ENCODE results near the gene RAB24. TPM values are rescaled to one million over a fixed set of nuclear protein-coding genes. Genes with fewer than 3 reads are reported as not detected.

The RAB24 gene
- polyA plus RNA-seq, 1 experiment: 35.4 TPM

DNA sequence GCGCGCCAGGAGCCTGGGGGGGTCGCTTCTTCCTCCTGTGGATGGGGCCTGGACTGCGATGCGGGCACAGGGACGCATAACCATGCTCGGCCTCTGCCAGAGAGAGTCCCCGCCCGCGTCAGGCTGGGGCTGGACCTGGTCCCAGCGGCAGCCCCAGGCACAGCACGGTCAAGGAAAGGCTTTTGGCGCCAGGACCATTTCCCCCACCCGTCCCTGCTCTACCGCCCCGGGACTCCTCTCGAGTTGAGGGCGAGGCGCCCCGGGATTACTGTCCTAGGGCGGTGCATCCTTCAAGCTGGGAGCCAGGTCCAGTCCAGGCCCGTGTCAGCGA, 7.8 kb upstream of the RAB24 start:
- no peak for DNase-seq (ENCODE audit: low read depth, low spot score)
- CTCF ChIA-PET: interaction anchor here (2.5 kb wide), 1 partner anchor 11 kb away, joined by 22 read pairs; no protein-coding TSS in a partner anchor
- no peaks in the 10 kb centered on the region for H3K27me3 ChIP-seq (ENCODE audit: control insufficient read depth, insufficient read depth, low read length)
- peak overlapping the region; percentile 68 for H3K4me3 ChIP-seq (ENCODE audit: low read depth, low read length)
- no peaks in the 10 kb centered on the region; the same call in 1 of the 2 replicates for H3K9me3 ChIP-seq (ENCODE audit: control insufficient read depth, insufficient read depth, low read length)
- TF ChIP-seq, protein P1, sequence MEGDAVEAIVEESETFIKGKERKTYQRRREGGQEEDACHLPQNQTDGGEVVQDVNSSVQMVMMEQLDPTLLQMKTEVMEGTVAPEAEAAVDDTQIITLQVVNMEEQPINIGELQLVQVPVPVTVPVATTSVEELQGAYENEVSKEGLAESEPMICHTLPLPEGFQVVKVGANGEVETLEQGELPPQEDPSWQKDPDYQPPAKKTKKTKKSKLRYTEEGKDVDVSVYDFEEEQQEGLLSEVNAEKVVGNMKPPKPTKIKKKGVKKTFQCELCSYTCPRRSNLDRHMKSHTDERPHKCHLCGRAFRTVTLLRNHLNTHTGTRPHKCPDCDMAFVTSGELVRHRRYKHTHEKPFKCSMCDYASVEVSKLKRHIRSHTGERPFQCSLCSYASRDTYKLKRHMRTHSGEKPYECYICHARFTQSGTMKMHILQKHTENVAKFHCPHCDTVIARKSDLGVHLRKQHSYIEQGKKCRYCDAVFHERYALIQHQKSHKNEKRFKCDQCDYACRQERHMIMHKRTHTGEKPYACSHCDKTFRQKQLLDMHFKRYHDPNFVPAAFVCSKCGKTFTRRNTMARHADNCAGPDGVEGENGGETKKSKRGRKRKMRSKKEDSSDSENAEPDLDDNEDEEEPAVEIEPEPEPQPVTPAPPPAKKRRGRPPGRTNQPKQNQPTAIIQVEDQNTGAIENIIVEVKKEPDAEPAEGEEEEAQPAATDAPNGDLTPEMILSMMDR (IDR thresholded peaks at IDR 0.05; ENCODE audit: low read depth, low read length): no peak
- no peak overlapping the region for H3K27ac ChIP-seq (ENCODE audit: low read depth, low read length)
- POLR2A ChIA-PET: no interaction called here

DNA sequence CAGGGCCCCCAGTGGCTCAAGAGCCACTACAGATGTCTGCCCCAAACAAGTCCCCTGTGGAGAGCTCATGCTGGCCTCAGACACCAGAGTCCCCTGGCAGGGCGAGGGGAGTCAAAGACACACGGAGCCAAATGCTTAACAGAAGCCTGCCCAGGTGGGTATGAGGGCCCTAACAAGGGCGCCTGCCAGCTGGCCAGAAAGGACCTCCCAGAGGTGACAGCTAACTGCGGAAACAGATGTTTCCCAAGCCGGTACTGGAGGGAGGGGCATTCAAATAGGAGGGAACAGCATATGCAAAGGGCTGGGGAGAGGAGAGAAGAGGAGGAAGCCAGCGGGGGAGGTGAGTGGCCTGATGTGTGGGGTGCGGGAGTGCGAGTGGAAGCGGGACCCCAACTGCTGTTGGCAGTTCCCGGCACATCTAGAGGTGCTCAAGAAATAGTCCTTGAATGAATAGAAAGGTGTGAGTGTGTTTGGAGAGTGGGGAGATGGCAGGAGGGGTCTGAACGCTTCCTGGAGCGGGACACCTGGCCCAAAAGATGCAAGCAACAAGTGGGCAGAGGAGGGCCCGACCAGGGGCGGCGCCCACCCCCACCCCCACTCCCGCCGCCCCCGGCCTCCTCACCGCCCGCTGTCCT, 7.4 kb upstream of the RAB24 start:
- no peak for DNase-seq (ENCODE audit: low read depth, low spot score)
- Histone ChIP-seq H3K9me3 (ENCODE audit: control insufficient read depth, insufficient read depth, low read length) (no peaks in the 10 kb centered on the region; the same call in 1 of the 2 replicates), H3K4me3 (ENCODE audit: low read depth, low read length) (peak overlapping the region; percentile 68), H3K27ac (ENCODE audit: low read depth, low read length) (no peak overlapping the region), H3K27me3 (ENCODE audit: control insufficient read depth, insufficient read depth, low read length) (no peaks in the 10 kb centered on the region)
- ChIA-PET POLR2A (no interaction called here), CTCF (interaction anchor here (0.9 to 2.8 kb wide), 18 partner anchors 8 to 197 kb away, joined by 3 to 35 read pairs (median 6); partner anchors contain the start of gene LMAN2)
- TF ChIP-seq, protein P1 (IDR thresholded peaks at IDR 0.05; ENCODE audit: low read depth, low read length): no peak

DNA sequence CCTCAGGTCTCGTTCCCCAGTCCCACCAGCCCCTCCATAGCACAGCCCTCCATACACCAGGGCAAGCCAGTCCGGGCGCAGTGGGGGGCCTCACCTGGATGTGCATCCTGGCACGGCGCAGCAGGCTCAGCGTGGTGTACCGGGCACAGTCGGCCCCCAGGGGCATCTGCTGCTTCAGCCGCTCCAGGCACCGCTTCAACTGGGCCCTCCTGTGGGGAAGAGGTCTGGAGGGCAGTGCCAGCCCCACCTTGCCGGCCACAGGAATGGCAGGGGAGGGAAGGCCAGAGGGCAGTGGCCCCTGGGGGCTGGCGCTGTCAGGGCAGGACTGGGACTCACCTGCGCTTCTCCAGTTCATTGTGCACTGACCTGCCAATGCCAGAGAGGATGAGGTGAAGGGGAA, 6.8 kb upstream of the RAB24 start:
- POLR2A ChIA-PET: interaction anchor here (0.6 kb wide), 2 partner anchors 36 to 69 kb away, joined by 3 to 6 read pairs; no protein-coding TSS in a partner anchor
- TF ChIP-seq, protein P1 (IDR thresholded peaks at IDR 0.05; ENCODE audit: low read depth, low read length): no peak
- DNase-seq (ENCODE audit: low read depth, low spot score): no peak
- H3K4me3 ChIP-seq (ENCODE audit: low read depth, low read length): peak overlapping the region; percentile 68
- H3K27me3 ChIP-seq (ENCODE audit: control insufficient read depth, insufficient read depth, low read length): no peaks in the 10 kb centered on the region
- H3K27ac ChIP-seq (ENCODE audit: low read depth, low read length): no peak overlapping the region
- CTCF ChIA-PET: interaction anchor here (0.5 to 2.8 kb wide), 29 partner anchors 8 to 649 kb away, joined by 3 to 35 read pairs (median 4); partner anchors contain the start of gene LMAN2
- no peaks in the 10 kb centered on the region; the same call in 1 of the 2 replicates for H3K9me3 ChIP-seq (ENCODE audit: control insufficient read depth, insufficient read depth, low read length)

DNA sequence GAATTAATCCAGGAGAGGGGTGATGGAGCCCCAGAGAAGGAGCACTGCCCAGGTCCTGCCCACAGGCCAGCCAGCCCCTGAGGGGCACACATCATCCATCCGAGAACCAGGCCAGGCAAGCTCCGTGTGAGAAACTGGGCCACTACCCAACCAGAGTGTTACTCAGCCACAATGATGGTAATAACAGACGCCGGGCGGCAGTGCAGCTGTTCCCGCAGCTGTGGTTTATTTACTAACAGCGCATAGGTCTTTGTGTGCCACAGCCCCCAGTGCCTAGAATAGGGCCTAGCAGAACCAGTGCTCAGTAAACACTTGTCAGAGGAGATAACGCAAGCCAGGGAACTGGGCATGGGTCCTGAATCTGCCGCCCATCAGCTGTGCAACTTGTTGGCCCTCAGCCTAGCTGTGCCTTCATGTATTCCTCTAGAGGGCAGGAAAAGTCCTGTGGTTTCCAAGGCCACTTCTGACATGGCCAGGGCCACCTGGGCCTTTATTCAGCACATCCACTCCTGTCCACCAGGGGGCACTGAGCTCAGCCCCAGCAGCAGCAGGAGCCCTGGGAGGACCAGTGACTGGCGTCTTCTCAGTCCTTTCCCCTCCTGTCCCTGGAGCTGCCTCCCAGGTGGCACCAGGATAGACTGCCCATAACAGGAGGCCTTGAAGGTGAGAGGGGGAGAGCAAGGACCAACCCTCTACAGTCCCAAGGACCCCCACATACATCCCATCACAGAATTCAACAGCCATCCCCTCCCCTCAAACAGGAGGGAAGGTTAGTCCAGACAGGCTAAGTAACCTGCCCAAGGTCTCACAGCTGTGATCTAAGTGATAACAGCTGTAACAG, 6.1 kb upstream of the RAB24 start:
- TF ChIP-seq, protein P1 (IDR thresholded peaks at IDR 0.05; ENCODE audit: low read depth, low read length): peak; percentile 86
- no peak overlapping the region for H3K27ac ChIP-seq (ENCODE audit: low read depth, low read length)
- no peaks in the 10 kb centered on the region; the same call in 1 of the 2 replicates for H3K9me3 ChIP-seq (ENCODE audit: control insufficient read depth, insufficient read depth, low read length)
- DNase-seq (ENCODE audit: low read depth, low spot score): no peak
- no peak overlapping the region for H3K4me3 ChIP-seq (ENCODE audit: low read depth, low read length)
- H3K27me3 ChIP-seq (ENCODE audit: control insufficient read depth, insufficient read depth, low read length): no peaks in the 10 kb centered on the region
- CTCF ChIA-PET: interaction anchor here (0.5 to 2.8 kb wide), 32 partner anchors 9 to 648 kb away, joined by 3 to 35 read pairs (median 4); partner anchors contain the start of gene LMAN2
- POLR2A ChIA-PET: interaction anchor here (0.6 to 0.9 kb wide), 3 partner anchors 37 to 211 kb away, joined by 3 to 6 read pairs (median 3); no protein-coding TSS in a partner anchor
